ENCODE results near the gene TH. TPM values are rescaled to one million over a fixed set of nuclear protein-coding genes. Genes with fewer than 3 reads are reported as not detected.

Gene TH
- total and polyA plus RNA-seq, 2 of the 8 experiments (the other 6 are each of a cell fraction or from before 2014, with no cell fraction given): 0.09 TPM; not detected in 1

GRCh38 chr11:2180789-2181370 lies 9.3 kb upstream of the TH start (continued):
- no peak for TF ChIP-seq CHD1 (IDR thresholded peaks at IDR 0.05; ENCODE audit: low read depth, low read length)
